ENCODE data around the gene UGT1A5.

DNA sequence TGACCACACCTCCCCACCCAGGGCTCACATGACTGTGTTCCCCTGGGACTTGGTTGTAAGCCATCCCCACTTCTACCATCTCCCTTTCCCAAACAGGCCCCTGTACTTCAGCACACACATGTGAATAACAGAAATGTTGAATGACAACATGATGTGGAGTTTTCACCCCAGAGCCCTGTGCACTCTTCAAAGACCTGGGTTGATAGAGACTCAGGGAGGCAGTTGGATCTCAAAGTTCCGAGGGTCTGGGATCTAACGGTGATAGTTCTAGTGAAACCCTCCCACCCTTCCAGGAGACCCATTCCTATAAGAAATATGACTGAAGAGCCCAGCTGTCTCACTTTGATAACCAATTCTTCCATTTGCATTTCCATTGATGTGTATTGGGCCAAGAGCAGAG, 65.3 kb downstream of the UGT1A5 start, which contains the start of gene MROH2A:
- TF ChIP-seq CTCF (IDR thresholded peaks at IDR 0.05): no peak
- TF ChIP-seq POLR2A (IDR thresholded peaks at IDR 0.05): no peak
- TF ChIP-seq POLR2AphosphoS5 (IDR thresholded peaks at IDR 0.05): no peak
